Activated gamma-delta T cell (primary cell): Measurements from ENCODE around the gene NPBWR2.

ENCODE experiments used
- DNase-seq: peaks from one replicate; lab custom pipeline; 2025; lab: John Stamatoyannopoulos, UW

The NPBWR2 gene

GRCh38 chr20:64056889-64057627 lies 50.3 kb downstream of the NPBWR2 start:
- no peak for DNase-seq

GRCh38 chr20:64056639-64056888 lies 50.8 kb downstream of the NPBWR2 start:
- no peak for DNase-seq

GRCh38 chr20:64055893-64056638 lies 51.3 kb downstream of the NPBWR2 start:
- no peak for DNase-seq

- DNase-seq, result no peak
Observed at GRCh38 chr20:64055396-64055892, 51.9 kb downstream of the NPBWR2 start.

GRCh38 chr20:64053841-64054661 lies 53.3 kb downstream of the NPBWR2 start:
- no peak for DNase-seq
